GM12878 (cell line): ENCODE data around the gene TSC22D3. TPM values are rescaled to one million over a fixed set of nuclear protein-coding genes. Genes with fewer than 3 reads are reported as not detected.

Experiments
- HDAC6 ChIP-seq: fragments of 200-600 bp; sonication (generic); IDR thresholded peaks from one replicate; pipeline ENCODE4 v1.8.0; 2017; ENCODE audit warnings: antibody characterized with exemption; ENCODE audit not compliant: unreplicated experiment
- NFYB ChIP-seq: IDR thresholded peaks from 2 replicates; pipeline ENCODE4 v1.6.1; 2011; ENCODE audit warnings: low read depth, mild to moderate bottlenecking, low read length, improper control_type of control experiment, moderate library complexity; ENCODE audit not compliant: insufficient read depth
- SMAD1 ChIP-seq: fragments of 450-650 bp; IDR thresholded peaks from 2 replicates; pipeline ENCODE4 v1.6.1; 2018; ENCODE audit warnings: mild to moderate bottlenecking, low read depth; ENCODE audit not compliant: partially characterized antibody
- polyA plus RNA-seq, 11 experiments: library from polyadenylated mRNA; depleted of rRNA in 4 of 11; unstranded in 6 of 11; stranded (reverse) in 5 of 11; fragments of >200 nt; fragmentation: Nextera tagmentation in 4 of 11; fragmentation: Illumina TruSeq in 1 of 11; extraction: Ambion mirVana in 4 of 11; extraction: Trizol in 1 of 11; gene quantifications; 1 replicate in 1 of 11; 2 replicates in 10 of 11; pipeline versions ENCODE4 v1.2.1 to v1.2.3, GENCODE V29; 2011 to 2016; ENCODE audit warnings: inconsistent platforms in 2 of 11, missing spikeins in 2 of 11, low read depth in 1 of 11
- total RNA-seq, 4 experiments: library from RNA; depleted of rRNA in 3 of 4; stranded (reverse); fragments of >200 nt in 3 of 4; fragmentation: Illumina TruSeq in 1 of 4; extraction: Trizol in 1 of 4; gene quantifications; 2 replicates each; pipeline versions ENCODE4 v1.2.1 to v1.2.3, GENCODE V29; 2013 to 2021
- TF ChIP-seq, protein P1 (sequence below): IDR thresholded peaks from 2 replicates; pipeline ENCODE4 v1.6.1; 2012; ENCODE audit warnings: low read length, inconsistent platforms
- TF ChIP-seq, protein P2 (sequence below): fragments of 450-650 bp; IDR thresholded peaks from 2 replicates; pipeline ENCODE4 v1.6.1; 2016; ENCODE audit warnings: mild to moderate bottlenecking
- TF ChIP-seq, protein P3 (sequence below): fragments of 150-350 bp; IDR thresholded peaks from 2 replicates; pipeline ENCODE4 v1.6.1; 2014; ENCODE audit warnings: mild to moderate bottlenecking, low read depth, low read length
- TF ChIP-seq, protein P4 (sequence below): fragments of 450-650 bp; IDR thresholded peaks from 2 replicates; pipeline ENCODE4 v1.6.1; 2018; ENCODE audit warnings: borderline replicate concordance, mild to moderate bottlenecking; ENCODE audit not compliant: partially characterized antibody

The TSC22D3 gene
- total and polyA plus RNA-seq, 10 of the 15 experiments (the other 5 are each of a cell fraction or from before 2014, with no cell fraction given), result 4.6 to 122 (median 16.1) TPM

DNA sequence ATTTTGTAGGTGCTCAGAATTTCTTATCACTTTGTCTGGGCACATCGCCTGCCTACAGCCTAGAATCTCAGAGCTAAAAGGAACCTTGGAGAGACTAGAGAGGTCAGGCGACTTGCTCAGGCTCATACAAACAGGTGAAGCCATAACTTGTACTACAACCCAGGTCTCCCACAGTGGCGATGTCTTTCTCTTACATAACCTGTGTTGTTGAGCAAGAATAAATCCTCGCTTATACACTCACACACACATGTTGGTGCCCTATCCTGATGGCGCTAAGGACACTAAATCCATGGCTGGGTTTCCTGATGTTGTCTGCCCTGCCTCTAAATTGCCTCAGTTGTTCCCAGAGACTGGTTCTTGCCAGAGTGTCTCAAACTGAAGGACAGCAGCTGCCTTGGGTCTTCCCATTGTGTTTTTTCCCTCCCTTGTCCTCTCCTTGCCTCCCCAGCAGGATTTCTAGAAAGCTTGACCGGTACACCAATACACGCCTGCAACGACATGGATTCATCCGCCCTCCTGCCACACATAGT is 1.6 kb downstream of the TSC22D3 start (continued):
- TF ChIP-seq, protein P1, sequence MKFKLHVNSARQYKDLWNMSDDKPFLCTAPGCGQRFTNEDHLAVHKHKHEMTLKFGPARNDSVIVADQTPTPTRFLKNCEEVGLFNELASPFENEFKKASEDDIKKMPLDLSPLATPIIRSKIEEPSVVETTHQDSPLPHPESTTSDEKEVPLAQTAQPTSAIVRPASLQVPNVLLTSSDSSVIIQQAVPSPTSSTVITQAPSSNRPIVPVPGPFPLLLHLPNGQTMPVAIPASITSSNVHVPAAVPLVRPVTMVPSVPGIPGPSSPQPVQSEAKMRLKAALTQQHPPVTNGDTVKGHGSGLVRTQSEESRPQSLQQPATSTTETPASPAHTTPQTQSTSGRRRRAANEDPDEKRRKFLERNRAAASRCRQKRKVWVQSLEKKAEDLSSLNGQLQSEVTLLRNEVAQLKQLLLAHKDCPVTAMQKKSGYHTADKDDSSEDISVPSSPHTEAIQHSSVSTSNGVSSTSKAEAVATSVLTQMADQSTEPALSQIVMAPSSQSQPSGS, result no peak
- TF ChIP-seq NFYB (no peak), HDAC6 (no peak), SMAD1 (no peak)
- TF ChIP-seq, protein P2, sequence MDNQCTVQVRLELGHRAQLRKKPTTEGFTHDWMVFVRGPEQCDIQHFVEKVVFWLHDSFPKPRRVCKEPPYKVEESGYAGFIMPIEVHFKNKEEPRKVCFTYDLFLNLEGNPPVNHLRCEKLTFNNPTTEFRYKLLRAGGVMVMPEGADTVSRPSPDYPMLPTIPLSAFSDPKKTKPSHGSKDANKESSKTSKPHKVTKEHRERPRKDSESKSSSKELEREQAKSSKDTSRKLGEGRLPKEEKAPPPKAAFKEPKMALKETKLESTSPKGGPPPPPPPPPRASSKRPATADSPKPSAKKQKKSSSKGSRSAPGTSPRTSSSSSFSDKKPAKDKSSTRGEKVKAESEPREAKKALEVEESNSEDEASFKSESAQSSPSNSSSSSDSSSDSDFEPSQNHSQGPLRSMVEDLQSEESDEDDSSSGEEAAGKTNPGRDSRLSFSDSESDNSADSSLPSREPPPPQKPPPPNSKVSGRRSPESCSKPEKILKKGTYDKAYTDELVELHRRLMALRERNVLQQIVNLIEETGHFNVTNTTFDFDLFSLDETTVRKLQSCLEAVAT, result no peak
- TF ChIP-seq, protein P3, sequence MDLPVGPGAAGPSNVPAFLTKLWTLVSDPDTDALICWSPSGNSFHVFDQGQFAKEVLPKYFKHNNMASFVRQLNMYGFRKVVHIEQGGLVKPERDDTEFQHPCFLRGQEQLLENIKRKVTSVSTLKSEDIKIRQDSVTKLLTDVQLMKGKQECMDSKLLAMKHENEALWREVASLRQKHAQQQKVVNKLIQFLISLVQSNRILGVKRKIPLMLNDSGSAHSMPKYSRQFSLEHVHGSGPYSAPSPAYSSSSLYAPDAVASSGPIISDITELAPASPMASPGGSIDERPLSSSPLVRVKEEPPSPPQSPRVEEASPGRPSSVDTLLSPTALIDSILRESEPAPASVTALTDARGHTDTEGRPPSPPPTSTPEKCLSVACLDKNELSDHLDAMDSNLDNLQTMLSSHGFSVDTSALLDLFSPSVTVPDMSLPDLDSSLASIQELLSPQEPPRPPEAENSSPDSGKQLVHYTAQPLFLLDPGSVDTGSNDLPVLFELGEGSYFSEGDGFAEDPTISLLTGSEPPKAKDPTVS, result no peak
- TF ChIP-seq, protein P4, sequence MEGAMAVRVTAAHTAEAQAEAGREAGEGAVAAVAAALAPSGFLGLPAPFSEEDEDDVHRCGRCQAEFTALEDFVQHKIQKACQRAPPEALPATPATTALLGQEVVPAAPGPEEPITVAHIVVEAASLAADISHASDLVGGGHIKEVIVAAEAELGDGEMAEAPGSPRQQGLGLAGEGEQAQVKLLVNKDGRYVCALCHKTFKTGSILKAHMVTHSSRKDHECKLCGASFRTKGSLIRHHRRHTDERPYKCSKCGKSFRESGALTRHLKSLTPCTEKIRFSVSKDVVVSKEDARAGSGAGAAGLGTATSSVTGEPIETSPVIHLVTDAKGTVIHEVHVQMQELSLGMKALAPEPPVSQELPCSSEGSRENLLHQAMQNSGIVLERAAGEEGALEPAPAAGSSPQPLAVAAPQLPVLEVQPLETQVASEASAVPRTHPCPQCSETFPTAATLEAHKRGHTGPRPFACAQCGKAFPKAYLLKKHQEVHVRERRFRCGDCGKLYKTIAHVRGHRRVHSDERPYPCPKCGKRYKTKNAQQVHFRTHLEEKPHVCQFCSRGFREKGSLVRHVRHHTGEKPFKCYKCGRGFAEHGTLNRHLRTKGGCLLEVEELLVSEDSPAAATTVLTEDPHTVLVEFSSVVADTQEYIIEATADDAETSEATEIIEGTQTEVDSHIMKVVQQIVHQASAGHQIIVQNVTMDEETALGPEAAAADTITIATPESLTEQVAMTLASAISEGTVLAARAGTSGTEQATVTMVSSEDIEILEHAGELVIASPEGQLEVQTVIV, result no peak
